RWPE2 (cell line): ENCODE measurements around the gene STRN3.

ENCODE experiments used
- ATAC-seq: fragments of 200-7000 bp; cut with Tn5 transposase; 3 replicates; pipeline ENCODE4 v1.9.1; 2021; ENCODE audit warnings: low read depth
- DNase-seq: peaks from one replicate; pipeline ENCODE4 v3.0.0-alpha.2; 2020; ENCODE audit warnings: low spot score
- H3K27ac ChIP-seq: fragments of 450-650 bp; 2 replicates; pipeline ENCODE4 v1.5.1; 2017; ENCODE audit warnings: mild to moderate bottlenecking; ENCODE audit not compliant: poor library complexity, severe bottlenecking
- H3K27me3 ChIP-seq: fragments of 250-450 bp; sonication (Bioruptor Pico); 2 replicates; pipeline ENCODE4 v1.5.1; 2021; ENCODE audit warnings: mild to moderate bottlenecking, moderate library complexity; ENCODE audit not compliant: insufficient read depth, poor library complexity, severe bottlenecking
- H3K36me3 ChIP-seq: fragments of 250-450 bp; sonication (Bioruptor Pico); 2 replicates; pipeline ENCODE4 v1.5.1; 2020; ENCODE audit warnings: low read depth, mild to moderate bottlenecking, moderate library complexity
- H3K4me1 ChIP-seq: fragments of 250-450 bp; sonication (Bioruptor Pico); 2 replicates; pipeline ENCODE4 v1.5.1; 2021; ENCODE audit warnings: mild to moderate bottlenecking, moderate library complexity; ENCODE audit not compliant: insufficient read depth, poor library complexity, severe bottlenecking
- H3K4me3 ChIP-seq: fragments of 250-450 bp; sonication (Bioruptor Pico); 2 replicates; pipeline ENCODE4 v1.5.1; 2021; ENCODE audit warnings: mild to moderate bottlenecking, moderate library complexity; ENCODE audit not compliant: severe bottlenecking
- H3K9me3 ChIP-seq: fragments of 250-450 bp; sonication (Bioruptor Pico); 2 replicates; pipeline ENCODE4 v1.5.1; 2021; ENCODE audit warnings: mild to moderate bottlenecking, moderate library complexity; ENCODE audit not compliant: severe bottlenecking
- CTCF ChIP-seq: fragments of 450-650 bp; IDR thresholded peaks from one replicate; pipeline ENCODE4 v1.5.1; 2017; ENCODE audit warnings: mild to moderate bottlenecking, moderate library complexity; ENCODE audit not compliant: poor library complexity, severe bottlenecking

Gene STRN3

GRCh38 chr14:30921788-30922187 is 104.4 kb downstream of the STRN3 start:
- no peak for DNase-seq
- peaks cover 11% of the 10 kb centered on the region for H3K4me1 ChIP-seq
- no peaks in the 10 kb centered on the region for H3K9me3 ChIP-seq
- TF ChIP-seq CTCF: no peak
- no peak for ATAC-seq
- no peaks in the 10 kb centered on the region for H3K27me3 ChIP-seq
- H3K4me3 ChIP-seq: no peak overlapping the region
- H3K36me3 ChIP-seq: peaks cover 86% of the 10 kb centered on the region
- no peak overlapping the region for H3K27ac ChIP-seq

GRCh38 chr14:30921305-30921704 is 104.9 kb downstream of the STRN3 start:
- Histone ChIP-seq H3K27ac (no peak overlapping the region), H3K36me3 (peaks cover 85% of the 10 kb centered on the region), H3K27me3 (no peaks in the 10 kb centered on the region), H3K4me3 (no peak overlapping the region), H3K9me3 (no peaks in the 10 kb centered on the region), H3K4me1 (peaks cover 11% of the 10 kb centered on the region)
- ATAC-seq (no peak; the same call in 2 of the 3 replicates), DNase-seq (no peak)
- TF ChIP-seq CTCF: no peak

GRCh38 chr14:30915596-30915995 is 110.6 kb downstream of the STRN3 start:
- no peak overlapping the region for H3K27ac ChIP-seq
- no peak for DNase-seq
- no peak for ATAC-seq
- TF ChIP-seq CTCF: no peak
- H3K36me3 ChIP-seq: peaks cover 80% of the 10 kb centered on the region
- H3K9me3 ChIP-seq: no peaks in the 10 kb centered on the region
- H3K4me1 ChIP-seq: peaks cover 8% of the 10 kb centered on the region
- H3K4me3 ChIP-seq: no peak overlapping the region
- H3K27me3 ChIP-seq: no peaks in the 10 kb centered on the region

GRCh38 chr14:30914812-30915211 is 111.4 kb downstream of the STRN3 start:
- H3K27me3 ChIP-seq: no peaks in the 10 kb centered on the region
- TF ChIP-seq CTCF: no peak
- ATAC-seq (no peak), DNase-seq (no peak)
- H3K27ac ChIP-seq: no peak overlapping the region
- H3K4me3 ChIP-seq: no peak overlapping the region
- H3K9me3 ChIP-seq: no peaks in the 10 kb centered on the region
- peaks cover 8% of the 10 kb centered on the region for H3K4me1 ChIP-seq
- peaks cover 85% of the 10 kb centered on the region for H3K36me3 ChIP-seq

- Histone ChIP-seq H3K27me3 (no peaks in the 10 kb centered on the region), H3K27ac (no peak overlapping the region), H3K9me3 (no peaks in the 10 kb centered on the region), H3K36me3 (peaks cover 96% of the 10 kb centered on the region), H3K4me3 (no peak overlapping the region), H3K4me1 (peaks cover 16% of the 10 kb centered on the region)
- DNase-seq: no peak
- TF ChIP-seq CTCF: no peak
- ATAC-seq: no peak
These were observed 117.4 kb downstream of the STRN3 start for GRCh38 chr14:30908826-30909225.
